Right kidney (tissue), 1 donor: ENCODE measurements around the gene FAU.

Experiments
- DNase-seq: peaks from one replicate; pipeline ENCODE4 v3.0.0-alpha.2; 2016

Gene FAU

DNA sequence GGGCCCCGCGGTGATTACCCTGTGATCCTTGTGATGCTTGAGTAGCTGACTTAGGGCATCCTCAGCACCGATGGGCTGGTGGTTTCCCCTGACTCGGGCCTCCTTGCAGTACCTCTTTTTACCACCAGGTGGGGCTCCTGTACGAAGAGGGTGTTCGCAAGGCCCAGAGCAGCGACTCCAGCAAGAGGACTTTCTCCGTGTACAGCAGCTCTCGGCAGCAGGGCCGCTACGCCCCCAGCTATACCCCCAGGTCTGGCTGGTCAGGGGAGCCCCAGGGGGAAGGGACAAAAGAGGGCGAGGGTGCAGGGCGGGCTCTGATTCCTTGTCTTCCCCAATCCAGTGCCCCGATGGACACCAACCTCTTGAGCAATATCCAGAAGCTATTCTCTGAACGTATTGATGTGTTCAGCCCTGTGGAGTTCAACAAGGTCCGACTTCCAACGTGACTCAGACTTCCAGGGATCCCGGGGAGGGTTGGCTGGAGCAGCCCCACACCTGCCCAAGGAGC lies 11.5 kb downstream of the FAU start:
- peak; percentile 77 for DNase-seq

- no peak for DNase-seq
Observed at GRCh38 chr11:65109231-65110198, 12.4 kb downstream of the FAU start.

- DNase-seq = no peak
Observed at GRCh38 chr11:65108469-65109123, 13.3 kb downstream of the FAU start.

- no peak for DNase-seq
Observed at GRCh38 chr11:65107751-65108468, 14.0 kb downstream of the FAU start.

DNA sequence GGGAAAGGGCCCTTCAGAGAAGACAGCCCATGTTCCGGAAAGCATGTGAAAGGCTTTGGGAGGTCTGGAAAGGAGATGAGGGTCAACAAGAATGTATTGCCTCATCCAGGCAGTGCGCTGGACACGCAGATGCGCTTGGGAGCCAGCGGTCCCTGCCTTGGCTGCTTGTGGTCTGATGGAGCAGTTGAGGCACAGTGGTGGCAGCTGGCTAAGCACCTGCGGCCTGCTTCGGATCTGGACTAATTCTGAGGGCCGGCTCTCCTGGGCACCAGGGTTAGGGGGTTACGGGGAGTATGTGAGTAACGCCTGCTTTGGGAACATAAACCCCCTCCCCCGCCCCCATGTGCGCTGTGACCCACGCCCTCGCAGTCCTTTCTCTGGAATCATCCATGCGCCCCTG lies 14.9 kb downstream of the FAU start:
- no peak for DNase-seq

DNA sequence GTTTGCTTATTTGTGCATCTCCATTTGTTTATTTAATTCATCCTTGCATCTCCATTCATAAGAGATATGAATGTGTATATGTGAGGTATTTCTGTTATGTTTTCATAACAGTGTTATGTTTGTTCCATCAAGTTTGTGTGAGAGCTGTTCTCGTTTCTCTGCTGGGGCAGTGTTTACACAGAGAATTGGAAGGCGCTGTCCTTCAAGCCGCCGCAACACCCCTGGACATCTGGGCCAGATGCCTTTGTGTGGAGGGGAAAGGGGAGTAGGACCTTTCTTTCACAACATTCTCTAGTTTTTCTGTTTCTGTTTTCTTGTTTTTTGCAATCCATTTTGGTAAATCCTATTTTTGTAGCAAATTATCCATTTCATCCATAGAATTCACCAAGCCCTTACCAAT lies 17.3 kb downstream of the FAU start:
- no peak for DNase-seq

GRCh38 chr11:65103476-65103875 lies 18.5 kb downstream of the FAU start:
- DNase-seq = no peak

DNA sequence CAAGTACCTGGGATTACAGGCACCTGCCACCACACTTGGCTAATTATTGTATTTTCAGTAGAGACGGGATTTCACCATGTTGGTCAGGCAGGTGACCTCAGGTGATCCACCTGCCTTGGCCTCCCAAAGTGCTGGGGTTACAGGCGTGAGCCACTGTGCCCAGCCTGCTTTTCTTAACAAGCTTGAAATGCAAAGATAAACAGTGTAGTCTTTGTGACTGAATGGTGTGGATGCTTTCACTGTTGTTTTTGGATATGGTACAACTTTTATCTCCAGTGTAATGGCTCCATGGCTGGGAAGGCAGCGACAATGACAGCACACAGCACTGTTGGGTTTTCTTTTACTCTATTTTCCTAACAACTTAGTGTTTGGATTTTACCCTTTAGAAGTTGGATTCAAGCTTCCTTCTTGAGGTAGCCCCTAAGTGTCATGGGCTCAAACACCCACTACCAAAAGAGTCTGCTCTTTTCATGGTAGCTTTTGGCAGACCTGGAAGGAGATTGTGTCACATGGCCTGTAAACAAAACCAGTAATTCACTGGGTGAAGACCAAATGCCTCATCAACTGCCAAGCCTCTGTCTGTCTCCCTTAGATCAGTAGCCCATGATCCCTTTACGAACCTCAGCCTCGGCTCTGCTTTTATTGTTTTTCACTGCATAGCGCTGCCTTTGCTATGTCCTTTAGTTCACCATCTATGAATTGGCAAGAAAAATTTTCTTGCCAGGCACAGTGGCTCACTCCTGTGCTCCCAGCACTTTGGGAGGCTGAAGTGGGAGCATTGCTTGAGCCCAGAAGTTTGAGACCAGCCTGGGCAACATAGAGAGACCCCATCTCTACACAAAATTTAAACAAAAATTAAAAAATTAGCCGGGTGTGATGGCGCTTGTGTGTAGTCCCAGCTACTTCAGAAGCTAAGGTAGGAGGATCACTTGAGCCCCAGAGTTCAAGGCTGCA lies 19.5 kb downstream of the FAU start:
- no peak for DNase-seq

GRCh38 chr11:65100674-65101350 lies 21.1 kb downstream of the FAU start:
- no peak for DNase-seq

GRCh38 chr11:65096926-65097325 lies 25.0 kb downstream of the FAU start:
- DNase-seq = no peak

GRCh38 chr11:65095974-65096806 lies 25.7 kb downstream of the FAU start, which contains the start of gene VPS51:
VPS51 (plus strand) TSS chr11:65096214; CDS start chr11:65096251, 37 bp downstream.
- DNase-seq = peak; percentile 93

GRCh38 chr11:65095427-65095826 lies 26.5 kb downstream of the FAU start:
- no peak for DNase-seq

DNA sequence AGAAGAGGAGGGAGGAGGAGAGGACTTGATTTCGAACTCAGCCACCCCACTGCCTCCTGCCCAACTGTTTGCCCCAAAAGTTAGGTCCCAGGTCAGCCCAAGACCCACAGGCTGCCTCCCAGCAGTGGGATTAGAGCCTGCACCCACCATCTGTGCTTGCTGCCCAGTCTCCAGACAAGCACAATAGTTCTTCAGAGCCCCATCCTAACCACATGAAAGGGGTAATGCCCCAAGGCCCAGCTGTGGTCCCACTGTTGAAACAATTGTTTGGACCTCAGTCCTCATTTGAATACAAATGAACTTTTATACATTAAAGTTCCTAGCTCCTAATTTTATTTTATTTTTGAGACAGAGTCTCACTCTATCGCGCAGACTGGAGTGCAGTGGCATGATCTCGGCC lies 31.3 kb downstream of the FAU start:
- no peak for DNase-seq

DNA sequence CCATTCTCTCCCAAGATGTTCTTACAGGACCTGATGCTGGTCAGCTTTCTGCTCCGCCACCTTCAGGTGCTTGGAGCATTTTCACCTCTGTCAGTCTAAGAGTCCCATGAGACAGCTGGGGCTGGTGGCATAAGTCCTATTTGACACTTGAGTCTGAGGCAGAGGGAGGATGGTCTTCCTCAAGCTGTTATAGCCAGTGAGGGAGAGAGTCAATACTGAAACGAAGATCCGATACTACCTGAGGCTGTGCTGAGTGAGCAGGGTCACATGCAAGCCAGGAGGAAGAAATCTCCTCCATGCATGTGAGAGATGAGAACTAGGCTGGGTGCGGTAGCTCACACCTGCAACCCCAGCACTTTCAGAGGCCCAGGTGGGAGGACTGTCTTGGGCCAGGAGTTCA lies 32.3 kb downstream of the FAU start:
- DNase-seq = no peak

DNA sequence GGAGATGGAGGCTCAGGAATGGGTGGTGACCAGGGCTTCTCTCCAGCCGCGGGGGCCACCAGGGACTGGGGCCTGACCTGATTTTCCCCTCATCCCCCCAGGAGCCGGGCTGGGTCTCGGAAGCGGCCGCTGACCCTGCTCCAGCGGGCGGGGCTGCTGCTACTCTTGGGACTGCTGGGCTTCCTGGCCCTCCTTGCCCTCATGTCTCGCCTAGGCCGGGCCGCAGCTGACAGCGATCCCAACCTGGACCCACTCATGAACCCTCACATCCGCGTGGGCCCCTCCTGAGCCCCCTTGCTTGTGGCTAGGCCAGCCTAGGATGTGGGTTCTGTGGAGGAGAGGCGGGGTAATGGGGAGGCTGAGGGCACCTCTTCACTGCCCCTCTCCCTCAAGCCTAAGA lies 34.1 kb downstream of the FAU start:
- DNase-seq = no peak

- no peak for DNase-seq
Observed at GRCh38 chr11:65087216-65087615, 34.7 kb downstream of the FAU start.

GRCh38 chr11:65086809-65087208 lies 35.1 kb downstream of the FAU start:
- DNase-seq = no peak

DNA sequence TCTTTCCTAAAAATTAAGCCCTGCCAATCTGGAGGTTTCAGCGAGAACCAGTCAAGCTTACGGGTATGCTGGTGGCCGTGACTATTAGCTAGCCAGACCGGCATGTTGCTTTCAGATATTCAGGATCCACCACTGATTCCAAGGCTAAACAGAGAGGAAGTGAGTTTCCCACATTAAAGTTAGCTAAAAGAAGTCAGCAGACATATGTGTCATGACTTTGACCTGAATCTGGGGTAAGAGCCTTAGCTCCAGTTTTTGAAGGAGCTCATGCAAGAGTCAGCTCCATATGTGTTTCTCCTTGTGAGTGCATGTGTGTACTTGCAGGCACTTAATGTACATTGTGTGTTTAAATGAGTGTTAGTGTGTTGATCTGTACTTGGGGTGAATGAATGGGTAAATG lies 36.5 kb downstream of the FAU start:
- no peak for DNase-seq

DNA sequence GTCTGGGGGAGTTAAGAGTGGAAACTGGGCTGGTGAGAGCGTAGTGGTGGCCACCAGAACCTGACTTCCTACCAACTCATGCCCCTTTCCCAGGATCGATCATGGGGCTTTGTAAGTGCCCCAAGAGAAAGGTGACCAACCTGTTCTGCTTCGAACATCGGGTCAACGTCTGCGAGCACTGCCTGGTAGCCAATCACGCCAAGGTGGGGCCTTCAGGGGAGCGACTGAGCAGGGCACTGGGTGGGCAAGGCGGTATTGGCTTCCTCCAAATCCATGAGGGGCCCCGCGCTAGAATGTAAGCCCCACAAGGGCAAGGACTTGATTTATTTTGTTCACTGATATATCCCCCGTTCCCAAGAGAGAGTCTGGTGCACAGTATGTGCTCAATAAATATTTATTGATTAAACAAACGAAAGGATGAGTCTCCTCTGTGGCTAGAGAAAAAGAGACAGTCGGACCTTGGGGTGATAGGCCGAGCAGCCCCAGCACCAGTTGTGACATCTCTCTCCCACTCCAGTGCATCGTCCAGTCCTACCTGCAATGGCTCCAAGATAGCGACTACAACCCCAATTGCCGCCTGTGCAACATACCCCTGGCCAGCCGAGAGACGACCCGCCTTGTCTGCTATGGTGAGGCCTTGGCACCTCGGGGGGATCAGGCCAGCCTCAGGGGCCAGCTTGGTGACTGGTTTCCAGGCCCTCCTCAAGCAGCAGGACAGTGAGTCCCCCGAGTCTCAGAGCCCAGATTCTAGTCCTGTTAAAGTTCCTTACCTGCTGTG lies 37.1 kb downstream of the FAU start:
- no peak for DNase-seq
